Midbrain (tissue), 1 donor: ENCODE results near the gene GAREM1.
"Not testable (repeated sequence)": the region's sequence is repeated elsewhere in the genome, so short reads cannot be mapped to it uniquely, and the experiment has no call there.

ENCODE experiments used
- DNase-seq: peaks from one replicate; lab custom pipeline; 2025; lab: John Stamatoyannopoulos, UW

GAREM1 gene

DNA sequence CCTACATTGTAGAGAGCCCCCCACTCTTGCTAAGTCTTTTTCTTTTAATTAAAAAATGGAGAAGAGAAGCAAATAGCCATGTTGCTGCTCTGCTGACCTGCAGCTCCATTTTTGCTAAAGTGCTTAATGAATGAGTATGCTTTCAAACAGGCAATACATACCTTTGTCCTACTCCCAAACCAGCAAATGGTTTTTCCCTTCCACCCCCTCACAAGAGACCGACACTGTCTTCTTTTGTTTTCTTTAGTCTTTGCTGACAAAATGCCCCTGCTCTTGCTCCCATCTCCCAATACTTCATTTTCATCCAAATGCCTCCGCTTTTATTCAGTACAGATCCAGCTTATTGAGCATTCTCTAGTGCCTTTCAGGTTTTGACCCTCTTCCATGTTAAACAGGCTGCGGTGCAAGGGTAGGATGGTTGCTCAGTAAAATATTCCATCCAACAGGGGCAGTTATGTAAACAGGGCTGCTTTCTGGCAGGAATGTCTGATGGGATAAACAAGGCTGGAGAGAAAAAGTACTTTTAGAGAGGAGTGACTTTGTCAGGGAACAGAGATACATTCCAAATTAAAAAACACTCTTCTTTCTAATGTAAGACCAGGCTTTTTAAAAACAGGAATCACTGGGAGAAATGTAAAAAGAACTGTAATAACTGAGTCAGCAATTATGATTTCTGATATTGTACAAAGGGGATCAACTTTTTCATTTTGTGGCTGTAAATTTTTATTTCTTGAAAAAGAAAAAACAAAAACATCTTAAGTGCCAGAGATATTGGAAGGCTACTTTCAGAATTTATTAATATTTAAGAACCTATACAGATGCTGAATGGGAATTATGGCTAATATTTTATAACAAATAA is 144.0 kb downstream of the GAREM1 start:
- DNase-seq, result peak; percentile 57

DNA sequence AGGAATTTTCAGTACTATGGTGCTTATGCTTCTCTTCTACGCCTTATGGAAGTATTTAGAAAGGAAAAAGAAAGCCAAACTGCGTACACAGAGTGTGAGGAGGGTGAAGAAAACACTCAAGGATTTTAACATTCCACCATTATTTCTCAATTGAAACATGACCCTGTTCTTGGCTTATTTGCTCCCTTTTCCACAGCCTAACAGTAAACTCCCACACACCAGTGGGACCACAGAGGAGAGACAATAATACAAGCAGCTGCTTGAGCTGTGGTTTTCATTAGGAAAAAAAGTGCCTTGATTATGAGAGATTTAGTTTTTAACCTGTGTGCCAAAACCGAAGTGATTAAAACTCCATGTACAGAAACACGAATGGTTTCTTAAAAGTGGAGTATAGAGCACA is 146.5 kb downstream of the GAREM1 start:
- no peak for DNase-seq

DNA sequence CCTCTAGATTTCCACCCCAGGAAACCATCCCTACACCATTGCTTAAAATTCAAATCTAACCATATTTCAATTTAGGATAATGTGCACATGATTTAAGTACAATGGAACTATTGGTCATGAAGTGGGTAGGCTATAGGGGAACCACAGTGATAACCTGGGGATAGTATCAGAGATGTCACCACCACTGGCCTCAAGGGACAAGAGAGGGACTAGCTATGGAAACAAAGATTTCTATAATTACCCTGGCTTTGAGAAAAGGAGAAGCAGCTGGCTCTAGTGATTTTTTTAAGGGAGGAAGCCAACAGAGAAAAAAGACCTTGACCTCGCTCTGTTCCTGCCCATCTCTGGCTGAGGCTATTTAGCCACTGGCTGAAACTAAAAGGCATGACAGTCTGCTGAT is 148.9 kb downstream of the GAREM1 start:
- DNase-seq, result no peak

- no peak for DNase-seq
Observed at GRCh38 chr18:32319084-32319483, 151.6 kb downstream of the GAREM1 start.

- DNase-seq, result no peak
Observed at GRCh38 chr18:32318581-32318980, 152.1 kb downstream of the GAREM1 start.

- no peak for DNase-seq
Observed at GRCh38 chr18:32317651-32318050, 153.0 kb downstream of the GAREM1 start.

GRCh38 chr18:32315881-32316280 is 154.8 kb downstream of the GAREM1 start:
- no peak for DNase-seq

DNA sequence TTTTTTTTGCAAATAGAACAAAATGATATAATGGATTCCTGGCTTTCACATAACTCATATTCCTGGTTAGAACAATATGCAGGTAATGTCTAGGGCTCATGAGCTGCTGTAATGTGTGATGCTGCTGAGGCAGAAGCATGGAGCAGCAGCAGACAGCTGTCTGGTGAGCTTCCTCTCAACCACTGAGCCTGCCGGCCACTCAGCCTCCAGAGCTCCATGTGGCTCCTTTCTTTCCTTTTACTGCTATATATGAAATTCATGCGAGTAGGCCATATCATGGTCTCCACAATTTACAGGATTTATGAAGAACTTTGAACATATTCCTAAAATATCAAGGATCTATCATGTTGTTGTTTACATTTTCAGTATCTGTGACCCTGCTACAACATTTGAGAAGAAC is 159.9 kb downstream of the GAREM1 start:
- no peak for DNase-seq

DNA sequence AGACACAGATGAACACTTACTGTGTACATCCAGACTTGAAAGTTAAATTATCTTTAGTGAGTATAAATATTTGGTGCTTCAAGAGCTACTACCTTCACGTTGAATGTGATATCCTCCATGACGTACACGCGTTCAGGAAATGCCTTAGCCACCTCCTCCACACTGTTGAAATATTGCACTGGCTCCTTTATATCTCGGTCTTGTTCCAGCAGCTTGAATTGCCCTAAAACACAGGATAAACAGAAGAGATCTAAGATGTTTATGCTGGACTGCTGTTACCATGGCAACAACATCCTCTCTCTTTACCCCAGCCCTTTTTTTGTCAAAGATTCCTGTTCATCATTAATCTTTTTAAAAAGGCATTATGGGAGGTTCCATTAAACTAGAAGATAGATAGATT is 160.6 kb downstream of the GAREM1 start:
- no peak for DNase-seq

DNA sequence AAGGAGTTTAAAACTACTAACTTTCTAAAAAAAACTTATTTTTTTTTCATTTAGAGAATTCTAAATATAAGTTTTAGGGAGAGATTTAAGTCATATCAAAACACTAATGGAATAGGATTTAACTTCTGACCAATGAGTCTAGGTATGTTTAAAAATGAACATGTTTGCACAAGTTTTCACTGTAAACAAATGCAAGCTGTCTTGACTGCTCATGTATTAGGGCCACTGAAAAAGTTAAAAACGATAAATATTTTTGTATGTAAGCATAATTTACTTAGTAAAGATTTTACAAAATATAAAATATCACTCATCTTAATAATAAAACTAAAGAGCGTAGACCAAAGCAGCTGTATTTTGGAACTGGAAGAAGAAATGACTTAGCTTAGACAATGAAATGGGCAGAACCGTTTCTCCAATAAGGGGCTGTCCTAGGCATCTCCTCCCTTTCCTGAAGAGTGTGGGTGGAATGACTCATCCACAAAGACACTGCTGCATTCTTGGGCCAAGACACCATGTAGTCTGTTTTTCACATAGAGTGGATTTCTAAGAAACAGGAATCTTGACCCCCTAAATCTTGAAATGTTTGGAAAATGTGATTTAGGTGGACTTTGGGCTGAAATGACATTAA is 162.1 kb downstream of the GAREM1 start:
- no peak for DNase-seq

GRCh38 chr18:32303400-32303799 is 167.3 kb downstream of the GAREM1 start:
- no peak for DNase-seq

DNA sequence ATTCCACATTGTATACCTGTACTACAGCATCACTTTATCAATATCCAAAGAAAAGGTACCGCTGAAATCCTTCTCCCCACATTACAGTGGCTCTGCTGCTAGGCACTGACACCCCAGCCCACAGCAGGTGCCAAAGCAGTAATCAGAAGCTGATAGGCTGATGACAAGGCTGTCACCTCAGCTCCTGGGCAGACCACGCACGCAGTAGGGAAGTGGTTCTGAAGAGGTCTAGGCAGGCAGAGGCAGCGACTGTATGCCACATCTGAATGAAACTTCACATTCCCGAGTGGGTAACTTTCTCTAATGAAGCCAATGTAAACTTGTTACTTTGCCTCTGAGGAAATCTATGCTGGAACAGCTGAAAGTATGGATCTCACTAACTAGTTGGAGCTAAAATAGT is 167.9 kb downstream of the GAREM1 start:
- no peak for DNase-seq

DNA sequence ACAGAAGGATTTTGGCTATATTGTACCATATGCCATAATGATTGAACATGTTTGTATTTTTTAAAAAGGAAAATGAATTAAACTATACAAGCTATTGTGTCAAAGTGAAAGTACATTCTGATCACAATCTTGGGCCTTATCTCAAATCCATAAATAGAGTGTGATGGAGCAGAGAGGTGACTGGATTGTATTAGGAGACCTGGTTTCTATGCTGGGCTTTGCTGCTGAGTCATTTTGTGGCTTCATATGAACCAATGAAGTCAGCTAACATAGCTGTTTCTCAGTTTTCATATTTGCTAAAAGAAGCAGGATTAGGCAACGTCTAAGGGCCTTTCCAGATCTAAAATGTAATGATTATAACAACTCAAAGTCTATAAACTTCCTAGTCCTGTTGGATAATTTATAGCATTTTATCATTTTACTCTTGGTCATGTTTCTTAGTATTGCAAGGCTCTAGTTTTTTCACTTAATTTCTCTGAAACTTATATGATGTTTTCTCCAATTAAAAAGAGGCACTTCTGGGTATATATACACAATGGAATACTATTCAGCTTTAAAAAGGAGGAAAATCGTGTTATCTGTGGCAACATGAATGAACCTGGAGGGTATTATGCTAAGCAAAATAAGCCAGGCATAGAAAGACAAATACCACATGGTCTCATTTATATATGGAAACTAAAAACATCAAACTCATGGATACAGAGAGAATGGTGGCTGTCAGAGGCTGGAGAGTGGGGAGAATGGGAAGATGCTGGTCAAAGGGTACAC is 168.5 kb downstream of the GAREM1 start:
- no peak for DNase-seq

GRCh38 chr18:32301361-32301760 is 169.3 kb downstream of the GAREM1 start:
- DNase-seq, result no peak

DNA sequence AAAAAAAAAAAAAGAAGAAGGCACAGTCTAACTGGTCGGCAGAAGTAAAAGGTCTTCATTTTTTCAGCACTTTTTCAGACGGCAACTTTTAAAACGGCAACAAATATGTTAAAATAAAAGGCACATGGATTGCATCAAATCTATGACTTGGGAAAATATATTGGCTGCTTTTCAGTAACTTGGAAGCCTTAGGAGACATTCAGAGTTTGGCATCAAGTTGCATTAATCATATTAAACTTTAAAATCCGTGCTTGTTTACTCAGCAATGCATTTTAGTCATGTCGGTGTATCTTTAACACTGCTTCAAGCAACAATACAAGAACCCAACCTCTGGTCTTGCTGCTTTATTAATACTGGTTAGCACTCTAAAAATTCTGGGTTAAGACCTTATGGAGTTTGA is 169.8 kb downstream of the GAREM1 start:
- DNase-seq, result no peak

DNA sequence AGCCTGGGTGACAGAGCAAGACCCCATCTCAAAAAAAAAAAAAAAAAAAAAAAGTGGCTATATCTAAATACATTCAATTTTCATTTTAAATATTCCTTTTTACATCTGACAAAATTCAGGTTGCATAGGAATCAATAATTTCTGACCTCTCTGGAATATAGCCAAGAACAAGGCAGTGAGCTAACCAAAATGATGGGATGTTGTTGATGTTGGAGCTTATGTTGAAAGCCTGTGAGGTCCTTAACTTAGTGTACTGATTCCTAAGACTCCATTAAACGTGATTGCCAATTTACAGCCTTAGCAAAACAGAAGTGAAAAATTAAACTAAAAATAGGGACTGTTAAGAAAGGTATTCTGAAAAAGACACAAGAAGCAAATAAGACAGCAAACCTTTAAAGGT is 171.2 kb downstream of the GAREM1 start:
- no peak for DNase-seq

DNA sequence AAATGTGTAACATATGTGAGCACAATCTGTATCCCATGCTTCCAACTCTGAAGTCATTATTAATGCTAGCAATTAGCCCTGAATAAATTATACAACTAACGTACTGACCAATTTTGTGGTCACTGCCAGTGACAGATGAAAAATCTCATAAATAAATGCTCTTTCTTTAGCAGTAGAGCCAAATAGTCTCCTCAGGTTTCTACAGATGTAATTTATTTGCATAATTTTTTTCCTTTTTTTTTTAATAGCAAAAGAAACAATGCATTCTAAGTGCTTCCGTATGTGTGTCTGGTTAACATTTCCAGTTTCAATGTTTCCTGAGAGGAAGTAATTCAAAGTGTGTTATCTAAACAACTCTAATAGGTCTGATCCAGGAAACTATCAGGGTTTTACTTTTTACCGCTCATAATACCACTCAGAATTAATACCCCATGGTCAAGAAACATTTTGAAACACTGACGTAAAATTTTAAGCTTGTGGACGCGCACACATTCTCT is 172.5 kb downstream of the GAREM1 start:
- DNase-seq, result no peak

DNA sequence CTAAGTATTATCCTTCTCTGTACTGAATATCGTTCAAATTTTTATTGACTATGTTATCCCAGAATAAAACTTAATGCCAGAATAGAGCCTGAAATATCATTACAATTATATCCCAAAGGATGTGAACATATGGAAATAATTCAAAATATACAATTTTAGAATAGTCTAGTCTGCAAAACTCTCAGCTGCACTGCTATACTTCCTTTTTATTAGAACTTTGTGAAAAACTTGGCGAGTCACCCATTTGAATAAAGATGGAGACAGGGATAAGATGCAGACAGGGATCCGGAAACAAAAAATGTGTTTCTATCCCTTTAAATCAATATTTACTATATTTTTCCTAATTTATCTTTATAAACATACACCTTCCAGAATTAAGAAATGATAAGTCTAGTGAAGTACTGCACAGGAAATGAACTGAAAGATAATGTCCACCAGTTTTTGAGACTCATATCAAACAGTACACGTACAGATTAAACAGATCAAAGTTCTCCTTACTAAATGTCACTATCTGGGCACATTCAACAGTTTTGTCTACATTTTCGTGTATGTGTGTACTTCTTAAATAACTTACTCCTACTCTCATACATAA is 173.0 kb downstream of the GAREM1 start:
- no peak for DNase-seq

DNA sequence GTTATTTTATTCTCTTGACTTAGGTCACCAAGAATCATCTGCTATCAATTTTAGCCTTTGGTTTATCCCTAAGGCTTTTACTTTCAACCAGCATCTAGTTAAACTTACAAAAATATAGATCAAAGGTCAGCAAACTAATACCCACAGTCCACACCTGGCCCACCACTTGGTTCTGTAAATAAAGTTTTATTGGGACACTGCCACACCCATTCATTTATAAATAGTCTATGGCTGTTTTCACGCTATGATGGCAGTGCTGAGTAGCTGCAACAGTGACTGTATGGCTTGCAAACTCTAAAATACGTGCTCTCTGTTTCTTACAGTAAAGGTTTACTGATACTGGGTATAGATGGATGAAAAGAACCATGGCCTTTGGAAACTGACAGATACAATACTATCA is 173.8 kb downstream of the GAREM1 start:
- DNase-seq, result no peak

GRCh38 chr18:32295604-32296003 is 175.1 kb downstream of the GAREM1 start:
- DNase-seq, result no peak

GRCh38 chr18:32293107-32293506 is 177.6 kb downstream of the GAREM1 start:
- no peak for DNase-seq

DNA sequence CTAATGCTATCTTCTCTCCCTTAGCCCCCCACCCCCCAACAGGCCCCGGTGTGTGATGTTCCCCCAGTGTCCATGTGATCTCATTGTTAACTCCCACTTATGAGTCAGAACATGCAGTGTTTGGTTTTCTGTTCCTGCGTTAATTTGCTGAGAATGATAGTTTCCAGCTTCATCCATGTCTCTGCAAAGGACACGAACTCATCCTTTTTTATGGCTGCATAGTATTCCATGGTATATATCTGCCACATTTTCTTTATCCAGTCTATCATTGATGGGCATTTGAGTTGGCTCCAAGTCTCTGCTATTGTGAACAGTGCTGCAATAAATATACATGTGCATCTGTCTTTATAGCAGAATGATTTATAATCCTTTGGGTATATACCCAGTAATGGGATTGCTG is 179.1 kb downstream of the GAREM1 start:
- not testable (repeated sequence) for DNase-seq
